ENCODE results near the gene SYNE3. TPM values are rescaled to one million over a fixed set of nuclear protein-coding genes. Genes with fewer than 3 reads are reported as not detected.

The SYNE3 gene
- total RNA-seq, 1 donor from 2014 or later = 2.5 TPM

DNA sequence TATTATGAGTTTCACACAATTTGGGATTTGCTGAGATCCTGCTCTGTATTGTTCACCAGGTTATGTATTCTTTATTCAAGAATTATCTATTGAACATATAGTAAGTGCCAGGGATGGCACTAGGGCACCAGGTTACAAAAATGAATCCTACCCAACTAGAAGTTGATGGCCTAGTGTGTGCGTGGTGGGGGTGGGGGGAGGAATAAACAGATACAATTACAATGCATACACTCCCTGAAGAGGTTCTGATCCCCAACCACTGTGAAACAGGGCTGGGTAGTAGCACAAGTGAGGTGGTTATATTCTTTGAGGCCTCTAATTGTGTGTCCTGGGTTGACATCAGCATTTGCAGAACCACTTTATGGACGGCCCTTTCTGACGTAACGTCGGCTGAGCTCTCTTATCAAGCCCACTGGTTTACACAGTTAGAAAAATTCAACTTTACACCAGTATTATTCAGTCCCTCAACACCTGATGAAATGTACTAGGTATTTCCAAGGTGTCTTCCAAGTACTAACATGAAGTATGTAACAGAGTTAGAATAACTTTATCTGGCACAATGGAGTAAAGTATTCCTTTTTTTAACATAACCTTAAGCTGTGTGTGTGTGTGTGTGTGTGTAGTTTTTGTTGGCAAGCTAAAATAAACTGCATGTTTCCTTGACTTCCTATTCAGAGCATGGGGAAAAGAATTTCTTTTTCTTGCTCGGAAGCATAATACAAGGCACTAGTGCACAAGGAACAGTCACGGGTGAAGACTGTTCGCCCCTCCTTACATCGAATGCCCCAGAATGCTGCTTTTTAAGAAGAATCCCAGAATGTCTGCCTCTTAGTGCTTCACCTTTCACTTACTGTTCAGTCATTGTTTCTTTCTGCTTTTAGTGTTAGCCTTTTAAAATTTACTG is 10.3 kb upstream of the SYNE3 start:
- Histone ChIP-seq H3K27ac (ENCODE audit: low read depth, low read length) (peak overlapping the region; percentile 44), H3K4me1 (ENCODE audit: insufficient read depth, low read length) (peaks cover 50% of the 10 kb centered on the region), H3K9ac (ENCODE audit: low read length) (peak overlapping the region; percentile 43), H3K4me3 (ENCODE audit: insufficient read depth, low read depth, low read length) (no peak overlapping the region), H2AFZ (ENCODE audit: low read depth, low read length) (no peak overlapping the region), H3K79me2 (ENCODE audit: insufficient read depth, low read length) (peaks cover 31% of the 10 kb centered on the region), H4K20me1 (ENCODE audit: insufficient read depth, low read length) (peaks cover 39% of the 10 kb centered on the region), H3K4me2 (ENCODE audit: low read length) (peak overlapping the region; percentile 61), H3K9me3 (ENCODE audit: insufficient read depth, low read depth, low read length) (no peaks in the 10 kb centered on the region), H3K27me3 (ENCODE audit: insufficient read depth, low read length) (no peaks in the 10 kb centered on the region), H3K36me3 (ENCODE audit: insufficient read depth, low read length) (no peaks in the 10 kb centered on the region)
- H3K36me3 Mint-ChIP-seq (ENCODE audit: low read depth, unreplicated experiment) = no peaks in the 10 kb centered on the region
- peaks cover 47% of the 10 kb centered on the region for H3K4me1 Mint-ChIP-seq (ENCODE audit: low read depth, unreplicated experiment)
- H3K4me3 Mint-ChIP-seq (ENCODE audit: unreplicated experiment) = no peak overlapping the region
- no peak for TF ChIP-seq CTCF (IDR thresholded peaks at IDR 0.05; ENCODE audit: insufficient read depth, low read depth, low read length)
- TF ChIP-seq EZH2 (IDR thresholded peaks at IDR 0.05; ENCODE audit: insufficient read depth, low read length) = no peak
- peak overlapping the region; percentile 48 for H3K27ac Mint-ChIP-seq (ENCODE audit: unreplicated experiment)
- no peaks in the 10 kb centered on the region for H3K9me3 Mint-ChIP-seq (ENCODE audit: unreplicated experiment)
- FAIRE-seq = no peak
- peak; percentile 40 for DNase-seq (ENCODE audit: low read depth)
- no peaks in the 10 kb centered on the region for H3K27me3 Mint-ChIP-seq (ENCODE audit: low read depth, unreplicated experiment)

- H2AFZ ChIP-seq (ENCODE audit: low read depth, low read length) = no peak overlapping the region
- Mint-ChIP-seq H3K4me1 (ENCODE audit: low read depth, unreplicated experiment) (peaks cover 42% of the 10 kb centered on the region), H3K9me3 (ENCODE audit: unreplicated experiment) (no peaks in the 10 kb centered on the region), H3K27me3 (ENCODE audit: low read depth, unreplicated experiment) (no peaks in the 10 kb centered on the region), H3K4me3 (ENCODE audit: unreplicated experiment) (peak overlapping the region; percentile 11), H3K36me3 (ENCODE audit: low read depth, unreplicated experiment) (no peaks in the 10 kb centered on the region), H3K27ac (ENCODE audit: unreplicated experiment) (no peak overlapping the region)
- no peaks in the 10 kb centered on the region for H3K9me3 ChIP-seq (ENCODE audit: insufficient read depth, low read depth, low read length)
- no peak overlapping the region for H3K9ac ChIP-seq (ENCODE audit: low read length)
- FAIRE-seq (no peak), DNase-seq (ENCODE audit: low read depth) (no peak)
- H3K36me3 ChIP-seq (ENCODE audit: insufficient read depth, low read length) = no peaks in the 10 kb centered on the region
- peaks cover 36% of the 10 kb centered on the region for H4K20me1 ChIP-seq (ENCODE audit: insufficient read depth, low read length)
- no peaks in the 10 kb centered on the region for H3K27me3 ChIP-seq (ENCODE audit: insufficient read depth, low read length)
- no peak overlapping the region for H3K27ac ChIP-seq (ENCODE audit: low read depth, low read length)
- H3K4me3 ChIP-seq (ENCODE audit: insufficient read depth, low read depth, low read length) = no peak overlapping the region
- H3K4me1 ChIP-seq (ENCODE audit: insufficient read depth, low read length) = peaks cover 43% of the 10 kb centered on the region
- TF ChIP-seq EZH2 (IDR thresholded peaks at IDR 0.05; ENCODE audit: insufficient read depth, low read length) (no peak), CTCF (IDR thresholded peaks at IDR 0.05; ENCODE audit: insufficient read depth, low read depth, low read length) (no peak)
- H3K4me2 ChIP-seq (ENCODE audit: low read length) = no peak overlapping the region
- peaks cover 24% of the 10 kb centered on the region for H3K79me2 ChIP-seq (ENCODE audit: insufficient read depth, low read length)
Observed at GRCh38 chr14:95525999-95526398, 9.5 kb upstream of the SYNE3 start.

Data from astrocyte (in vitro differentiated cells and primary cell).